Measurements from ENCODE around the gene SLC6A6.

DNA sequence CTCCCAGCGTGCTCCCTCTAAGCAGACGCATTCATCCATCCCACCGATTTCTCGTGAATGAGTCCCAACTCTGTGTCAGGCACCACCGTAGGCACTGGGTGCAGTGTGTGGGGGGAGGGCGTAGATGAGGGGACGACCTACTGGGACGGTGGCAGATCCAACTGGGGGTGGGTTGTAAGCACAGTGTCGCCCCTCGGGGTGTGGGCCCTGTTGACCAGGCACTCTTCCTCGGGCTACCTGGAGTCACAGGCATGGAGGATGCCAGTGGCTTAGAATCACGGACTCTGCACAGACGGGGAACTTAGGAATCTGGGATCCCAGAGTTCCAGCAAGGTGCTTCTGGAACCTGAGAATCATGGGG lies 66.2 kb downstream of the SLC6A6 start:
- TF ChIP-seq, protein P1, sequence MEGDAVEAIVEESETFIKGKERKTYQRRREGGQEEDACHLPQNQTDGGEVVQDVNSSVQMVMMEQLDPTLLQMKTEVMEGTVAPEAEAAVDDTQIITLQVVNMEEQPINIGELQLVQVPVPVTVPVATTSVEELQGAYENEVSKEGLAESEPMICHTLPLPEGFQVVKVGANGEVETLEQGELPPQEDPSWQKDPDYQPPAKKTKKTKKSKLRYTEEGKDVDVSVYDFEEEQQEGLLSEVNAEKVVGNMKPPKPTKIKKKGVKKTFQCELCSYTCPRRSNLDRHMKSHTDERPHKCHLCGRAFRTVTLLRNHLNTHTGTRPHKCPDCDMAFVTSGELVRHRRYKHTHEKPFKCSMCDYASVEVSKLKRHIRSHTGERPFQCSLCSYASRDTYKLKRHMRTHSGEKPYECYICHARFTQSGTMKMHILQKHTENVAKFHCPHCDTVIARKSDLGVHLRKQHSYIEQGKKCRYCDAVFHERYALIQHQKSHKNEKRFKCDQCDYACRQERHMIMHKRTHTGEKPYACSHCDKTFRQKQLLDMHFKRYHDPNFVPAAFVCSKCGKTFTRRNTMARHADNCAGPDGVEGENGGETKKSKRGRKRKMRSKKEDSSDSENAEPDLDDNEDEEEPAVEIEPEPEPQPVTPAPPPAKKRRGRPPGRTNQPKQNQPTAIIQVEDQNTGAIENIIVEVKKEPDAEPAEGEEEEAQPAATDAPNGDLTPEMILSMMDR (IDR thresholded peaks at IDR 0.05; ENCODE audit: borderline replicate concordance, extremely low read depth, low read length, poor library complexity, severe bottlenecking): no peak
- TF ChIP-seq EZH2 (IDR thresholded peaks at IDR 0.05; ENCODE audit: borderline replicate concordance, low read depth, low read length, severe bottlenecking): no peak
